Activated naive CD4-positive, alpha-beta T cell treated with anti-CD3 and anti-CD28 coated beads for 36 hours (primary cell): Measurements from ENCODE around the gene TSPAN17. TPM values are rescaled to one million over a fixed set of nuclear protein-coding genes. Genes with fewer than 3 reads are reported as not detected.

ENCODE experiments used
- CTCF ChIA-PET: fragments of 350-600 bp; sonication (Branson Sonifier 250); formaldehyde crosslinking; loops from one replicate; lab custom pipeline; 2021; ENCODE audit warnings: antibody characterized with exemption; lab: Charles Lee
- DNase-seq: peaks from one replicate; pipeline ENCODE4 v3.0.0-alpha.2; 2020
- H3K27ac Mint-ChIP-seq: one replicate; pipeline ENCODE4 v1.8.0; 2021; ENCODE audit warnings: mild to moderate bottlenecking, mixed read lengths
- H3K27me3 Mint-ChIP-seq: one replicate; pipeline ENCODE4 v1.8.0; 2021; ENCODE audit warnings: low read depth, mixed read lengths
- H3K36me3 Mint-ChIP-seq: one replicate; pipeline ENCODE4 v1.8.0; 2021; ENCODE audit warnings: low read depth, mixed read lengths
- H3K4me1 Mint-ChIP-seq: one replicate; pipeline ENCODE4 v1.8.0; 2021; ENCODE audit warnings: low read depth, mixed read lengths
- H3K4me3 Mint-ChIP-seq: one replicate; pipeline ENCODE4 v1.8.0; 2021; ENCODE audit warnings: mild to moderate bottlenecking, moderate library complexity, mixed read lengths
- H3K9me3 Mint-ChIP-seq: one replicate; pipeline ENCODE4 v1.8.0; 2021; ENCODE audit warnings: mixed read lengths
- intact Hi-C: fragments of 100-400 bp; cut with micrococcal nuclease; formaldehyde crosslinking; loops from one replicate; pipeline ENCODE4 v1.15.1; 2023
- total RNA-seq, 2 experiments: library from RNA; stranded (reverse); gene quantifications; one replicate each; pipeline ENCODE4 v1.2.3, GENCODE V29; 2021

Gene TSPAN17
- total RNA-seq, 2 experiments from 2014 or later: 17.2 to 17.4 TPM

DNA sequence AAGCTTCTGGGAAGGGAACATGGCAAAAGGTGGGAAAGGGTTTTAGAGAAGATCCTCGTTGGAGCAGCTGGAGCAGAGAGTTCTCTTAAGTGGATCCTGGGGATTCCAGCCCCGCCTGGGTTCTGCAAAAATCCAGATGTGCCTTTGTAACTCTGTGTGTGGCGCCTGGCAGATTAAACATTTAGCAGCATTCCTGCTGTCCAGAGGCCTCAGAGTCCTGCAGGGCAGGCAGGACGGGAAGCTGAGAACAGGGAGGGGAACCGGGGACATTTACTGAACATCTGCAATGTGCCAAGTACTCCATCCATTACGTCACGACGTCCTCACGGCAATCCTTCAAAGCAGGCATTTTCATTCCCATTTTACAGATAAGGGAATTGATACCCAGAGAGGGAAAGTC is 10.9 kb upstream of the TSPAN17 start:
- H3K4me3 Mint-ChIP-seq: no peak overlapping the region
- H3K36me3 Mint-ChIP-seq: no peaks in the 10 kb centered on the region
- no peaks in the 10 kb centered on the region for H3K9me3 Mint-ChIP-seq
- DNase-seq: no peak
- CTCF ChIA-PET: no interaction called here
- H3K27ac Mint-ChIP-seq: no peak overlapping the region
- H3K4me1 Mint-ChIP-seq: no peaks in the 10 kb centered on the region
- H3K27me3 Mint-ChIP-seq: peaks cover 27% of the 10 kb centered on the region
- intact Hi-C loops: no loop called here

DNA sequence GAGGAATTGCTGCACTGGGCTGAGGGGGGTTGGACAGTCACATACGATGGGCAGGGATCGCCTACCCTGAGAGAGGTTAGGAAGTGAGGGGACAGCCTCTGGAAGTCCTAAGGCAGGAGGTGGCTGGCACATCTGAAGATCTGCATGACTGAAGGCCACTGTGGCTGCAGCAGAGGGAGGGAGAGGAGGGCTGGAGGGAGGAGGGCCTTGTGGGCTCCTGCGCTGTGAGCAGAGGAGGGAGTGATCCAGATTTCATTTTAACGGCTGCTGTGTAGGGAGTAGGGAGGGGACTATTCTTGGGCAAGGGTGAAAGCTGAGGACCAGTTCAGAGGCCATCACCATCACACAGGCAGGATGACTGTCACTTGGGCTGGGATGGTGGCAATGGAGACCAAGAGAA is 9.7 kb upstream of the TSPAN17 start:
- Mint-ChIP-seq H3K27ac (no peak overlapping the region), H3K4me1 (no peaks in the 10 kb centered on the region), H3K36me3 (no peaks in the 10 kb centered on the region), H3K27me3 (peaks cover 18% of the 10 kb centered on the region), H3K9me3 (no peaks in the 10 kb centered on the region), H3K4me3 (no peak overlapping the region)
- intact Hi-C loops: no loop called here
- CTCF ChIA-PET: no interaction called here
- DNase-seq: no peak

DNA sequence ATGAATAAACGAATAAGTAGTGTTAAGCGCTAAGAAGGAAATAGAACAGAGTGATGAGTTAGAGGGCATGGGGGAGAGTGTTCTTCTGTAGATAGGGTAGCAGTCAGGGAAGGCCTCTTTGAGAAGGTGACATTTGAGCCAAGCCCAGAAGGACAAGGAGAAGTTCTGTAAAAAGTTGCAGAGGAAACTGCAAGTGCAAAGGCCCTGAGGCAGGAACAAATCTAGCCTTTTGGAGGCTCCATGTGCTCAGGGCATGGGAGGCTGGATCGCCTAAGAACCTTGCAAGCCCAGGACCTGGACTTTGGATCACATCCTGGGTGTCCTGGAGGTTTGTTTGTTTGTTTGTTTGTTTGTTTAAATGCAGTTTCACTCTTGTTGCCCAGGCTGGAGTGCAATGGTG is 8.8 kb upstream of the TSPAN17 start:
- Mint-ChIP-seq H3K4me3 (no peak overlapping the region), H3K36me3 (no peaks in the 10 kb centered on the region), H3K27me3 (peaks cover 16% of the 10 kb centered on the region), H3K27ac (no peak overlapping the region), H3K4me1 (no peaks in the 10 kb centered on the region), H3K9me3 (no peaks in the 10 kb centered on the region)
- CTCF ChIA-PET: no interaction called here
- DNase-seq: no peak
- intact Hi-C loops: no loop called here

DNA sequence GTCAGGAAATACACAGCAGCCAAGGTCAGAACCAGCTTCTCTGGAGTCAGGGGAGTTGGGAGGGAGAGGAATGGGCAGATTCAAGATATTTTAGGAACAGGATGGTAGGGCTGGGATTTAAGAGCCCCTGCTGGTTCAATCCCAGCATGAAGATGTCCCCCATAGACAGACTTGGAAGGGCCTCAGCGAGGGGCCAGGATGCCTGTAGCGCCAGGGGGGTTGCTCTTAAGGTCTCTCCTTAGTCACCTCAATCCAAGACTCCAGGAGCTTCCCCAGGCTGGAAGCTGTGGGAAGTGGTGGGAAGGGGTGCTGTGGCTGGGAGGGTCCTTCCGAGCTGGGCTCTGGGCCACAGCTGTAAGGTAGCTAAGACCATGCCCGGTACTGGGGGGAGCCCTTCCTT is 8.1 kb upstream of the TSPAN17 start:
- Mint-ChIP-seq H3K9me3 (no peaks in the 10 kb centered on the region), H3K27ac (no peak overlapping the region), H3K4me1 (no peaks in the 10 kb centered on the region), H3K27me3 (peaks cover 9% of the 10 kb centered on the region), H3K4me3 (no peak overlapping the region), H3K36me3 (no peaks in the 10 kb centered on the region)
- CTCF ChIA-PET: interaction anchor here (1.0 kb wide), 1 partner anchor 19 kb away, joined by 3 read pairs; no protein-coding TSS in a partner anchor
- DNase-seq: no peak
- intact Hi-C loops: no loop called here

DNA sequence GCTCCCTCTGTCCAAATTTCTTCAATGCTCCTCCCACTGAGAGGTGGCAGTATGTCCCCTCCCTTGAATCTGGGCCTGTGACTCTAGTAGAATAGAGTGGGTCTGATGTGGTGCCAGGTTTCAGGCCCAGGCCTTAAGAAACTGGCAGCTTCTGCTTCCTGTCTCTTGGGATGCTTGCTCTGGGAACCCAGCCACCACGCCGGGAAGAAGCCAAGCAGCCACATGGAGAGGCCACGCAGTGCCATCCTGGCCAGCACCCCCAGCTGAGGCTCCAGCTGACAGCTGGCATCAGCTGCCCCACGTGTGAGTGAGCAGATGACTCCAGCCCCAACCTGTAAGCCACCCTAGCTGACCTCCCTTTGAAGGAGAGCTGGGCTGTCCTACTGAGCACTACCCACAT is 7.3 kb upstream of the TSPAN17 start:
- H3K4me3 Mint-ChIP-seq: no peak overlapping the region
- no peaks in the 10 kb centered on the region for H3K36me3 Mint-ChIP-seq
- H3K4me1 Mint-ChIP-seq: no peaks in the 10 kb centered on the region
- H3K27me3 Mint-ChIP-seq: peaks cover 5% of the 10 kb centered on the region
- no peak overlapping the region for H3K27ac Mint-ChIP-seq
- DNase-seq: no peak
- CTCF ChIA-PET: interaction anchor here (1.0 to 2.0 kb wide), 2 partner anchors 18 to 21 kb away, joined by 3 to 6 read pairs; no protein-coding TSS in a partner anchor
- intact Hi-C loops: loop anchor here (10.0 kb wide), 1 partner anchor 675 kb away; the partner anchor contains the start of gene MXD3
- H3K9me3 Mint-ChIP-seq: no peaks in the 10 kb centered on the region

DNA sequence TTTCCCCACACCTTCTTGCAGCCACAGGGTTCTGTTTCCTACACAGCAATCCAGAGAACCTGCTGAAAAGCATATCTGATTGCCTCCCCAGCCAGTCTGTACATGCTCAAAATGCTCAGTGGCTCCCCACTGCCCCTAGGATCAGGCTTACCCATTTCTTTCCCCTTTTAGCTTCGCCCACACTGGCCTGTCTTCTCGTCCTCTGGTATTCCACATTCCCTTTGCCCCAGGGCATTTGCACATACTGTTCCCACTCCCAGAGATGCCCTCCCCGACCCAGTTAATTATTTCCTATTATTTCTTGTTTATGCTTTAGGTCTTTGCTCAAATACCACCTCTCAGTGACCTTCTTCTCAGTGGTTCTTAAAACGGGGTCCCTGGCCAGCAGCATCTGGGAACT is 6.7 kb upstream of the TSPAN17 start:
- Mint-ChIP-seq H3K27me3 (no peaks in the 10 kb centered on the region), H3K36me3 (no peaks in the 10 kb centered on the region), H3K9me3 (no peaks in the 10 kb centered on the region), H3K4me1 (no peaks in the 10 kb centered on the region), H3K27ac (peak overlapping the region; percentile 25), H3K4me3 (no peak overlapping the region)
- intact Hi-C loops: loop anchor here (10.0 kb wide), 1 partner anchor 674 kb away; the partner anchor contains the start of gene MXD3
- no peak for DNase-seq
- CTCF ChIA-PET: interaction anchor here (2.0 kb wide), 1 partner anchor 20 kb away, joined by 6 read pairs; no protein-coding TSS in a partner anchor

DNA sequence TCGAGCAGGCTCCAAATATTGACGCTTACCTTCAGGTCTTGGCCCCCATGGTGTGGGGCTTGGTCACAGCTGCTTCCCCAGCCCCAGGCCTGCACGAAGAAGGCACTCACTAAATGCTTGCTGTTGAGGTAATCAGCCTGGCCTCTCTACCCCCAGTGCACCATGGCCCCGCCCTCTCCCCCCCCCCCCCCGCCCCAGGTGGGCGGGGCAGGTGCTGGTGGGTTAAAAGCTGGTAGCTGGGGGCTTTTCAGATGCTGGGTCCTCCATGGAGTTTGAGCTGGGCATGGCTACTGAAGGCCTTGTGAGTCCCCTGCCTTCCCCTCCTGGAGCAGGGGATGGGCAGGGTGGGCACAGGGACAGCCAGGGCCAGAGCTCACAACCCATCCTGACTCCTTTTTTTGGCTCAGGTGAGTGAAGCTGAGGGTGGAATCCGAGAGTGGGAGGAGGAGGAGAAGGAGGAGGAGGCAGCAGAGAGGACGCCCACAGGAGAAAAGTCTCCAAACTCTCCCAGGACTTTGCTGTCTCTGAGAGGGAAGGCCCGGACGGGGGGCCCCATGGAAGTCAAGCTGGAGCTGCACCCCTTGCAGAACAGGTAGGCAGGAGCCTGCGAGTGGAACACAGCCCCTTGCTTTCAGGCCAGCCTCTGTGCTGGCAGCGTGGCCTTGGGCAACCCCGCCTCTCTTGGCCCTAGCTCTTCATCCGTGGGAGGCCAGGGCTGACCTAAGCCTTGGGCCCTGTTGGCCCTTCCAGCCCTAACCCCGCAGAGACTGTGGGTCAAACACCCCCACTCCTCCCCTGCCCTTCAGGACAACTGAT is 4.4 kb upstream of the TSPAN17 start:
- Mint-ChIP-seq H3K9me3 (no peaks in the 10 kb centered on the region), H3K27ac (no peak overlapping the region), H3K4me3 (no peak overlapping the region), H3K4me1 (peaks cover 11% of the 10 kb centered on the region), H3K36me3 (no peaks in the 10 kb centered on the region), H3K27me3 (no peaks in the 10 kb centered on the region)
- intact Hi-C loops: loop anchor here (10.0 kb wide), 1 partner anchor 672 kb away; the partner anchor contains the start of gene MXD3
- CTCF ChIA-PET: interaction anchor here (1.2 kb wide), 1 partner anchor 18 kb away, joined by 4 read pairs; no protein-coding TSS in a partner anchor
- DNase-seq: no peak

DNA sequence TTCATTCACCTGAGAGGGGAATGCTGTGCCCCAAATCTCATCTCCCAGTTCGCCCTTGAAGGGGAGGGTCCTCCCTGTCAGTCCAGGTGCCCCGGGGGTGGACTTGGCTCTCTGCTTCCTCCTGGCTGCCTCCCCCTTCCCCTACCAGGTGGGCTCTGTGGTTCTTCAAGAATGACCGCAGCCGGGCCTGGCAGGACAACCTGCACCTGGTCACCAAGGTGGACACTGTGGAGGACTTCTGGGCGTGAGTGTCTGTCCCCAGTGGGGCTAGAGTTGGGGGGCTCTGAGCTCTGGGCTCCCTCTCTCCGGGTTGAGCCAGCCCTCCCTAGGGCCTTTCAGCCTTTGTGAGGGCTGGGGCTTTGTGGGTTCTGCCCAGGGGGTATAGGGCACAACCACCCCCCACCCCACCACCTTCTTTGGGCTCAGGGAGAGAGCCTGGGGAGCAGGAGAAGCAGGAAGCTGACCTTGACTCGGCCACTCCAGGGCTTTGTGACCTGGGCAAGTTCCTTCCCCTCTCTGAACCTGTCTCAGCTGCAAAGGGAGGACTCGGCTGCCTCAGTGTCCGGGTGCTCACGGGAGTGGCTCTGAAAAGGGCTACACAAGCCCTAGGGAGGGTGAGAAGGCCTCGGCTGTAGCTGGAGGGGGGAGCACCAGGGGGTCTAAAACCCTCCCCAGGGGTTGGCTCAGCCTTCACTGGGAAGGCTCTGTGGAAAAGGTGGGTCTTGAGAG is 3.6 kb upstream of the TSPAN17 start:
- Mint-ChIP-seq H3K27me3 (no peaks in the 10 kb centered on the region), H3K27ac (no peak overlapping the region), H3K4me1 (peaks cover 18% of the 10 kb centered on the region), H3K36me3 (no peaks in the 10 kb centered on the region), H3K4me3 (no peak overlapping the region), H3K9me3 (no peaks in the 10 kb centered on the region)
- no peak for DNase-seq
- CTCF ChIA-PET: interaction anchor here (1.2 kb wide), 1 partner anchor 17 kb away, joined by 4 read pairs; no protein-coding TSS in a partner anchor
- intact Hi-C loops: loop anchor here (10.0 kb wide), 1 partner anchor 671 kb away; the partner anchor contains the start of gene MXD3

DNA sequence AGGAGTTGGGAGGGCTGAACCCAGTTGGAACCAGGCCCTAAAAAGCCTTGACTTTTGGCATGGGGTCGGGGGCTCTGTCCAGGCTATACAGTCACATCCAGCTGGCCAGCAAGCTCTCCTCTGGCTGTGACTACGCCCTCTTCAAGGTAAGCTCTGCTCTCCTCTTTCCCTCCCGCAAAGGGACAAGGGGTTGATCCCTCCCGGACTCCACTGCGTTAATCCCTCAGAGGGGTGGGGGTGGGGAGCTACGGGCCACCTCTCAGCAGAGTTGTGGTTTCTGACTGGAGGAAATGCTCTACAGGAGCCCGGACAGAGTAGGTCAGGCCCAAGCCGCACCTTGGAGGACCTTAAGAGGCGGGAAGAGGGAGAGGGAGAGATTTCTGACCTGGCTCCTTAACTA is 3.0 kb upstream of the TSPAN17 start:
- intact Hi-C loops: loop anchor here (10.0 kb wide), 1 partner anchor 671 kb away; the partner anchor contains the start of gene MXD3
- H3K9me3 Mint-ChIP-seq: no peaks in the 10 kb centered on the region
- H3K4me3 Mint-ChIP-seq: no peak overlapping the region
- no peaks in the 10 kb centered on the region for H3K36me3 Mint-ChIP-seq
- DNase-seq: no peak
- no peaks in the 10 kb centered on the region for H3K27me3 Mint-ChIP-seq
- peaks cover 24% of the 10 kb centered on the region for H3K4me1 Mint-ChIP-seq
- CTCF ChIA-PET: interaction anchor here (1.2 kb wide), 1 partner anchor 16 kb away, joined by 4 read pairs; no protein-coding TSS in a partner anchor
- H3K27ac Mint-ChIP-seq: no peak overlapping the region

DNA sequence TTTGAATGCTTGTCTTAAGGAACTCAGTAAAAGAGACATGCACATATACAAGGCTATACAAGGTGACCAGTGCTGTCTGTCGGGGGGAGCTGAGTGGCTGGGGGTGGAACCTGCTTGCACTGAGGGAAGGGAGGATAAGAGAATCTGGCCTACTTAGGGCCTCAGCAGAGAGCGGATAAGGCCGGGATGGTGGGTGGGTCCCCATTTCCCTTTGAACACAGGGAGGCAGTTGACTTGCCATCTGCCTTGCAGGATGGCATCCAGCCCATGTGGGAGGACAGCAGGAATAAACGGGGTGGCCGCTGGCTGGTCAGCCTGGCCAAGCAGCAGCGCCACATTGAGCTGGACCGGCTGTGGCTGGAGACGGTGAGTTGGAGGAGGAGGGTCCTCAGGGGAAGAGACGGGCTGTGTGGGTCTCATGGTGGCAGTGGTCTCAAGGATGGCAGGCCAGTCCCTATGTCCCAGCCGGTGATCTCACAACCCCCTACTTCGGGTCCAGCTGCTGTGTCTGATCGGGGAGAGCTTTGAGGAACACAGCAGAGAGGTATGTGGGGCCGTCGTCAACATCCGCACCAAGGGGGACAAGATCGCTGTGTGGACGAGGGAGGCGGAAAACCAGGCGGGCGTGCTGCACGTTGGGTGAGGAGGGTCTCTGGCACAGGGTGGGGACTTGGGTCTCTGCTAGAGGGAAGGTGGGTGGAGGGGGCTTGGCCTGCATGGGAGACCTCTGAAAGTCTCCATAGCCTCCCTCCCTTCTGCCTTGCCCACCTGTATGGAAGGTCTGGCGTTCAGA is 2.2 kb upstream of the TSPAN17 start:
- intact Hi-C loops: loop anchor here (10.0 kb wide), 1 partner anchor 670 kb away; the partner anchor contains the start of gene MXD3
- H3K4me3 Mint-ChIP-seq: no peak overlapping the region
- no peaks in the 10 kb centered on the region for H3K9me3 Mint-ChIP-seq
- H3K36me3 Mint-ChIP-seq: no peaks in the 10 kb centered on the region
- H3K27me3 Mint-ChIP-seq: no peaks in the 10 kb centered on the region
- H3K27ac Mint-ChIP-seq: no peak overlapping the region
- no peak for DNase-seq
- CTCF ChIA-PET: no interaction called here
- H3K4me1 Mint-ChIP-seq: peaks cover 27% of the 10 kb centered on the region

DNA sequence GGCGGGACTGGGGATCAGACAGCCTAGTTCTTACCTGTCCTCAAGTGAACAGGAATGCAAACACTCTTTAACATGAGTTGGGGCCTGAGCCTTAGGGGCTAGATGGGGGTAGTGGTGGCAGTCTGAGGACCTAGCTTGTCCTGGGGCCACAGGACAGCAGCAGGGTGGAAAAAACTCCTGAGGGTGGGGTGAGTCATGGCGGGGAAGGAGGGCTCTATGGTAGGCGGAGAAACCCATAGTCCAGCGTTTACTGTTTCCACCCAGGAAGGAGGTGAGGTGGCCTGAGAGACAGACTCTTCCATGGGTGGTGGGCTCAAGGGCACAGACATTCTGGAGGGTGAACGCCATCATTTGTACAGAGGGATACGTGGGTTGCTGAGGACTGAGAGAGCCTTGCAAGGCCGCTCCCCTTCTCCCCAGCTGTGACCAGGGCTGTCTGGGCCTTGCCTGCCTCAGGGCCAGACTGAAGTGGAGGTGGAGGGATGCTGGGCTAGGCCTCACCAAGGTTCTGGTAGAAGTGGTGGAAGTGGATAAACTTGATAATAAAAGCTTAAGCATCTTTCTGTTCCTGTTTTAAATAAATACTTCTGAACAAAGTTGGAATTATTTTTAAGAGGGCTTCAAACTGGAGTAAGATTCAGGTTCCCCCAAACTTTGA is 1.1 kb upstream of the TSPAN17 start:
- peaks cover 35% of the 10 kb centered on the region for H3K4me1 Mint-ChIP-seq
- no peaks in the 10 kb centered on the region for H3K36me3 Mint-ChIP-seq
- H3K27me3 Mint-ChIP-seq: no peaks in the 10 kb centered on the region
- intact Hi-C loops: loop anchor here (2.0 to 10.0 kb wide), 2 partner anchors 109 to 669 kb away; partner anchors contain the start of genes MXD3 and RNF44
- H3K4me3 Mint-ChIP-seq: peak overlapping the region; percentile 86
- H3K27ac Mint-ChIP-seq: peak overlapping the region; percentile 86
- H3K9me3 Mint-ChIP-seq: no peaks in the 10 kb centered on the region
- no peak for DNase-seq
- CTCF ChIA-PET: interaction anchor here (1.3 to 7.0 kb wide), 2 partner anchors 13 to 111 kb away, joined by 4 to 69 read pairs; no protein-coding TSS in a partner anchor
